ENCODE results near the gene S100A7A.

Gene S100A7A

GRCh38 chr1:153399401-153400055 is 16.8 kb upstream of the S100A7A start:
- DNase-seq (ENCODE audit: low read depth in 2 of 2) = no peak
- no peak for TF ChIP-seq CTCF (IDR thresholded peaks at IDR 0.05; ENCODE audit: low read depth, low read length)
- H3K4me3 ChIP-seq (replicated peaks in 1 of 2; ENCODE audit: low read depth in 2 of 2, low read length in 2 of 2) = no peak overlapping the region

GRCh38 chr1:153400244-153400643 is 16.1 kb upstream of the S100A7A start:
- DNase-seq (ENCODE audit: low read depth in 2 of 2) = peak; percentile 3 to 5
- TF ChIP-seq CTCF (IDR thresholded peaks at IDR 0.05; ENCODE audit: low read depth, low read length) = no peak
- no peak overlapping the region for H3K4me3 ChIP-seq (replicated peaks in 1 of 2; ENCODE audit: low read depth in 2 of 2, low read length in 2 of 2)

- no peak overlapping the region for H3K4me3 ChIP-seq (replicated peaks in 1 of 2; ENCODE audit: low read depth in 2 of 2, low read length in 2 of 2)
- DNase-seq (ENCODE audit: low read depth in 2 of 2) = no peak
- TF ChIP-seq CTCF (IDR thresholded peaks at IDR 0.05; ENCODE audit: low read depth, low read length) = no peak
Measured at GRCh38 chr1:153401461-153401860, 14.9 kb upstream of the S100A7A start.

- no peak for TF ChIP-seq CTCF (IDR thresholded peaks at IDR 0.05; ENCODE audit: low read depth, low read length)
- H3K4me3 ChIP-seq (replicated peaks in 1 of 2; ENCODE audit: low read depth in 2 of 2, low read length in 2 of 2) = no peak overlapping the region
- no peak for DNase-seq (ENCODE audit: low read depth in 2 of 2)
Measured at GRCh38 chr1:153402226-153402625, 14.1 kb upstream of the S100A7A start.

- DNase-seq (ENCODE audit: low read depth in 2 of 2) = no peak
- no peak overlapping the region for H3K4me3 ChIP-seq (replicated peaks in 1 of 2; ENCODE audit: low read depth in 2 of 2, low read length in 2 of 2)
- no peak for TF ChIP-seq CTCF (IDR thresholded peaks at IDR 0.05; ENCODE audit: low read depth, low read length)
Measured at GRCh38 chr1:153403421-153404085, 12.8 kb upstream of the S100A7A start.

GRCh38 chr1:153404086-153404635 is 12.2 kb upstream of the S100A7A start:
- no peak overlapping the region for H3K4me3 ChIP-seq (replicated peaks in 1 of 2; ENCODE audit: low read depth in 2 of 2, low read length in 2 of 2)
- TF ChIP-seq CTCF (IDR thresholded peaks at IDR 0.05; ENCODE audit: low read depth, low read length) = no peak
- DNase-seq (ENCODE audit: low read depth in 2 of 2) = no peak
